GM21360 (cell line): ENCODE measurements around the gene WFDC10A.
"Not testable (repeated sequence)": the region's sequence is repeated elsewhere in the genome, so short reads cannot be mapped to it uniquely, and the experiment has no call there.

Source experiments
- ATAC-seq: cut with Tn5 transposase; IDR thresholded peaks from one replicate; pipeline ENCODE4 v1.9.1; 2021; ENCODE audit warnings: mild to moderate bottlenecking, moderate library complexity; ENCODE audit not compliant: unreplicated experiment

Gene WFDC10A

DNA sequence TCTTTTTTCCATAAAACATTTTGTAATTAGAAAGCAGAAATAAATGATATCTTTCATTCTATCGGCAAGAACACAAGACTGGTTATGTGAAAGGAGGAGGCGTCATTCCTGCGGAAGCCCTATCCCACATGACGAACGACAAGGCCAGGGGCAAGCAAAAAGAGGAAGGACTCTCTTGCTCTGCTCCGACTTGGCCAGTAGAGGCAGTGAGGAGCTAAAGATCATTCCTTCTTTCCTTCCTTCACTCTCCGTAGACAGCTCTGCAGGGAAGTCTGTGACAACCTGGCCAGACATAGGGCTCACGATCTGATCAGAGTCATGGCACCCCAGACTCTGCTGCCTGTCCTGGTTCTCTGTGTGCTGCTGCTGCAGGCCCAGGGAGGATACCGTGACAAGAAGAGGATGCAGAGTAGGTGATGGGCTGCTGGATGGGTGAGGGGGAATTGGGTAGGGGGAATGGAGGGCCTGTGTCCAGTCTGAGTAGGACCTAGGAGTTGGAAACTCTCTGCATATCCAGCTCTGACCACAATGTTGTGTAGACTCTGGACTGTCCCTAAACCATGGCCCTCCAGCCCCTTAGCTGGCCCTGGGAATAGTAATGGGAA, at the start of gene WFDC10A:
Gene WFDC10A (plus strand): TSS at position 244 of the 605 bp plus-strand sequence. CDS start 75 bp downstream, at position 319.
- ATAC-seq: no peak

DNA sequence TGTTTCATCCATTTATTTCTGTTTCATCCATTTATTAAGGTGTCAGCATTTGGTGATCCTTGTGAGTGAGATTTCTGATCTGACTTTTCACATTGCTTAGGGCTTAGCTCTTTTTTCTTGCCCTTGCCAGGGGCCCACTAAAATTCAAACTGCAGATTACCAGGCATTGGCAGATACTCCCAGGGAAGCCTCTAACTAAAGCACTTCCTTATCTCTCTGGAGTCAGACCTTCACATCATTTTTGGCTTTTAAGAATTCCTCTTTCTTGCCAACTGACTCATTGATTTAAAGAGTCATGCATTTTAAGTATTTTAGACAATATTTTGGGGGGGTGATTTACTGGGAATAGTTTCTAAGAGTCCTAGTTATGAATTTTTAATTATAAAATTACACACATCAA, 47.8 kb upstream of the WFDC10A start:
- ATAC-seq: no peak

DNA sequence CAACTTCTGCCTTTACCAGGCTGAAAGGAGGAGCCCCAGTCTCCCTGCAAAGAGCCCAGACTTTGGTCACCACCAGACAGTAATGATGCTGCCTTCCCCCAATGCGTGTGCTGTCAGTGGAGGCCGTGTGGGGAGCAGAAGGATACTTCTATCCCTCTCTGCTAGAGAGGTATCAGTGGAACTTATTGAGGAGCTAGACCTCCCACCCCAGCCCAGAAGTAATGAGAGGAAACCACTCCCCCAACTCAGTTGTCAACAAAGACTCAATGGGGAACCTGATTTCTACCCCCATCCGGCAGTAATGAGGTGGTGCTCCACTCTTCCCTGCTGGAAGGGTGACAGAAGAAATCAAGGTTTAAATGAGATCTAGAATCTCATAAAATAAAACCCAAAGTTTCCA, 46.0 kb upstream of the WFDC10A start:
- no peak for ATAC-seq

DNA sequence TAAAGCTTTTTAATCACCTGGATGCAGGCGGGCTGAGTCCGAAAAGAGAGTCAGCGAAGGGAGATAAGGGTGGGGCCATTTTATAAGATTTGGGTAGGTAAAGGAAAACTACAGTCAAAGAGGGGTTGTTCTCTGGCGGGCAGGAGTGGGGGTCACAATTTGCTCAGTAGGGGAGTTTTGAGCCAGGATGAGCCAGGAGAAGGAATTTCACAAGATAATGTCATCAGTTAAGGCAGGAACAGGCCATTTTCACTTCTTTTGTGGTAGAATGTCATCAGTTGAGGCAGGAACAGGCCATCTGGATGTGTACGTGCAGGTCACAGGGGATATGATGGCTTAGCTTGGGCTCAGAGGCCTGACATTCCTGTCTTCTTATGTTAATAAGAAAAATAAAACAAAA, 45.2 kb upstream of the WFDC10A start:
- not testable (repeated sequence) for ATAC-seq

DNA sequence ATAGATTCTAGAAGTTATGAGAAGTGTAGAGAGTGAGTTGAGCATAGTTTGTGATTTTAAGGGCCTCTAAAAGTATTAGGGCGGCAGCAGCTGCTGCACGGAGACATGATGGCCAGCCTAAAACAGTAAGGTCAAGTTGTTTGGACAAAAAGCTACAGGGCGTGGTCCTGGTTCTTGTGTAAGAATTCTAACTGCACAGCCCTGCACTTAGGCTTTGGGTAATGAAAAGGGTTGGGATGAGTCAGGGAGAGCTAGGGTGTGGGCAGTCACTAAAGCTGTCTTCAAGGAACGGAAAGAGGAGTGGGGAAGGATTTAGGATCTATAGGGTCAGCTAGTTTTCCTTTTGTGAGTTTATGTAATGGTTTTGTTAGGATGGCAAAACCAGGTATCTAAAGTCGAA, 43.6 kb upstream of the WFDC10A start:
- ATAC-seq: not testable (repeated sequence)

DNA sequence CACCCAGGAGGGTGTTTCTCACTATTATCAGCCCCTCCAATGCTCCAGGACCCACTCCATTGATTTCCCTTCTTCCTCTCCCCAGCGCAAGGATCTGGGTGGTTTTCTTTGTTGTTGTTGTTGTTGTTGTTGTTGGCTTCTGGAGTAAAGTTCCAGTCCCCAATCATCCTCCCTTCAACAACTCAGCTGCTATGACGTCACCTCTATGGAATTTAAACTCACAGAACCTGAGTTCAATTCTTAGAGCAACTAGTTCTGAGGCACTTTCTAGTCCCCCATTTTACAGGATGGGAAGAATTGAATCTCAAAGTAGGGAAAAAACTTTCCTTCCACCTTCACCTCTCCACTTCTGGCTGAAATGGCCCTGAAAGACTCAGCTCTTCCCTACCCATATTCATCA, 40.7 kb upstream of the WFDC10A start:
- ATAC-seq: no peak

DNA sequence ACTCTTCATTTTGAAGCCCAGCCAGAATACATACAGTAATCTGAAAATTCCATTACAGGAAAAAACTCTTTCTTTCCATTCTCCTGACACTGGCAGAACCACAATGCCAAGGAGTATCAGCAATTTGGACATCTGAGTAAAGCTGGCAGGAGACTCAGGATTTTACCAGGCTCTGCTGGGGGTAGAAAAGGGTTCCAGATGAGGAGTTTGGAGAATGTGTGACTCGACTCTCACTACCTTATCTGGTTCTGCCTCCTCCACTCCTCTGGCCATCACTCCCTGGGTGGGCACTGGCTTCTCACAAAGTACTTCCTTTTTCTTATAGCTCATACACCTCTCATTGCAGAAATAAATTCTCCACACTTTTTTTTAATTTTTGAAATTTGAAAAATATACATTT, 39.8 kb upstream of the WFDC10A start:
- no peak for ATAC-seq

DNA sequence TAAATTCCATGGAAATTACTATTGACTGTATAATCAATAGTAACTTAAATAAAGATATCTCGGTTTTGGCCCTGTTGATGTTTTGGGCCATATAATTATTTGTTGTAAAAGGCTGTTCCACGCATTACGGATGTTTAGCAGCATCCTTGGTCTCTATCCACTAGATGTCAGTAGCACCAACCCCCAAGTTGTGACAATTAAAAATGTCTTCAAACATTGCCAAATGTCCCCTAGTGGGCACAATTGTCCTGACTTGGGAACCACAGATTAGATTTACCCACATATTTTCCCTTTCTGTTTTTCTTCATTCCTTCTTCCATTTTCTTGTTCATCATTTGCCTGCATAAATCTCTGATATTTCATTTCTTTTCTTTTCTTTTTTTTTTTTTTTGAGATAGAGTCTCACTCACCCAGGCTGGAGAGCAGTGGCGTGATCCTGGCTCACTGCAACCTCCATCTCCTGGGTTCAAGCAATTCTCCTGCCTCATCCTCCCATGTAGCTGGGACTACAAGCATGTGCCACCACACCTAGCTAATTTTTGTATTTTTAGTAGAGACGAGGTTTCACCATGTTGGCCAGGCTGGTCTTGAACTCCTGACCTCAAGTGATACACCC, 36.9 kb upstream of the WFDC10A start:
- no peak for ATAC-seq

DNA sequence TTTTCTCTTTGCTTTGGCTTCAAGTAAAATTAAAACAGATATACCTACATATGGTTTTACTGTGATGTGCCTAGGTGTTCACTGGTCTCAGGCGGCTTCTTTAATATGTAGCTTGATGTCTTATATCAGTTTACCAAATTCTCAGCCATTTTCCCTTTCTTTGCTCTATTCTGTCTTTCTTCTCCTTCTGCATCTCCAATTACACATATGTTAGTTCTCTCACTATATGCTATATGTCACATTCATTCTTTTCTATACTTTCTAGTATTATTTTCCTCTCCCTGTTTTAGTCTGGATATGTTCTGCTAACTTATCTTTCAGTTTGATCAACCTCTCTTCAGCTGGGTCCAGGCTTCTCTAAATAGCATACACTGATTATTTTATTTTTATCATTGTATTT, 36.0 kb upstream of the WFDC10A start:
- ATAC-seq: no peak

DNA sequence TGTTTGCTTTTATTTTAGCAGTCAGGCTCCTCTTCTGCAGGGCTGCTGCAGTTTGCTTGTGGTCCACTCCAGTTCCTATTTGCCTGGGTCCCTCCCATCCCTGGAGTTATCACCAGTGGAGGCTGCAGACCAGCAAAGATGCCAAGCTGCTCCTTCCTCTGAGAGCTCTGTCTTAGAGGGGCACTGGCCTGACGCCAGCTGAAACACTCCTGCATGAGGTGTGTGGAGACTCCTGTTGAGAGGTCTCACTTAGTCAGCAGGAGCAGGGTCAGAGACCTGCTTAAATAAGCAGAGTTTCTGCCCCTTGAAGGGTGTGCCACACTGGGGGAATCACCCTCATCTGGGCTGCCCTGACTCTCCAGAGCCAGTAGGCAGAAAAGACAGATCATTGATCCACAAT, 34.3 kb upstream of the WFDC10A start:
- no peak for ATAC-seq

DNA sequence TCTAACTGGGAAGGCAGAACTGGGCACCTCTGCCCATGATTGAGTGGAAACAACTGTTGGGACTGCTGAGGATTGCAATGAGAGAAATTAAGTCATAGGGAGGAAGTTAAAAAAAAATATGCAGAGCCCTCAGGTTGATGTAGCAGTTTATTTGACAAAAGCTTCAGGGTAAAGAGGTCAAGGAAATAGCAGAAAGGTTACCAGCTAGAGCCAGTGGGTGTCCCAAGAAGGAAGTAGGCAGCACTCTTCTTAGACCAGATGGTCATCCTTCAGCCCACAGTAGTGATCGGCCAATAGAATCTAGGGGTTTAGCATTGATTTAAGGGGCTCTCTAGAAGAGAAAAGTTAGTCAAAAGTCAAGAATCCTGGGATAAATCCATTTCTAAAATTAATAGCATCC, 21.7 kb upstream of the WFDC10A start:
- ATAC-seq: no peak

DNA sequence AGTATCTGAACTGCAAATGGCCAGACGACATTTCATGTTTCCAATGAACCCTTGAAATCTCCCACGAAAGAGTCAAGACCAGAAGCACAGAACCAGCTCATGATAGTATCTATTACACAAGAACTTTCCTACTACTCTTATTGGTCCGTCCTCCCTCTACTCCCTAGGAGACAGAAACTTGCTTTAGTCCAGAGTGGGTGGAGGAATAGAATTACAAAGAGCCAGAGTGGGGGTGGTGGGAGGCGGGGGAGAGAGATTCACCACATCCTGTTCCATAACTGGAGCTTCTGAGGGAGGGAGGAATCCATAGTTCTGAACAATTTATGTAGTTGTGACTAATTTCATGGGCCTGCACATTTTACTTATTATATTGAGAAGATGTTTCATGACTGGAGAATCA, 18.5 kb upstream of the WFDC10A start:
- no peak for ATAC-seq

DNA sequence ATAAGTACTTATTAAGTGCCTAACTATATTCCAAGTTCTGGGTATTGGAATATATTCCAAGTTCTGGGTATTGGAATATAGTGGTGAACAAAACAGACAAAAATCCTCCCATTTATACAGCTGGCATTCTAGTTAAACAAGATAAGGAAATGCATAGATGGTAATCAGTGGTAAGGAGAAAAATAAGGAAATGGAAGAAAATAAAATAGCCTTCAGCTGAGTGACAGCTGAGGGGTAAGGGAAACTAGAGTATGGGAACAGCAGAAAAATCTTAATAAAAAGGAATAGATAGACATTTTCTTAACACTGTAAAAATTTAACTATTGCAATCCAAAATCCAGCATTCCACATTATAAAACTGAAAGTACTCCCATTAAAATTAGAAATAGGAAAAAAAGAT, 17.2 kb upstream of the WFDC10A start:
- ATAC-seq: no peak

DNA sequence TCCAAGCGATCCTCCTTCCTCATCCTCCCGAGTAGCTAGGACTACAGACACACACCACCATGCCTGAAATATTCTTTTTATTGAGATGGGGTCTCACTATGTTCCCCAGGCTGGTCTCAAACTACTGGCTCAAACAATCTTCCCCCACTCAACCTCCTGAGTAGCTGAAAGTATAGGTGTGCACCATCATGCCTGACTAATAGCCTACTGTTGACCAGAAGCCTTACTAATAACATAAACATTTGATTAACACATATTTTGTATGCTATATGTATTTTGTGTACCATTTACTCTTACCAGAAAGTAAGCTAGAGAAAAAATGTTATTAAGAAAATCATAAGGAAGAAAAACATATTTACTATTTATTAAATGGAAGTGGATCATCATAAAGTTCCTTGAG, 11.9 kb upstream of the WFDC10A start:
- no peak for ATAC-seq

DNA sequence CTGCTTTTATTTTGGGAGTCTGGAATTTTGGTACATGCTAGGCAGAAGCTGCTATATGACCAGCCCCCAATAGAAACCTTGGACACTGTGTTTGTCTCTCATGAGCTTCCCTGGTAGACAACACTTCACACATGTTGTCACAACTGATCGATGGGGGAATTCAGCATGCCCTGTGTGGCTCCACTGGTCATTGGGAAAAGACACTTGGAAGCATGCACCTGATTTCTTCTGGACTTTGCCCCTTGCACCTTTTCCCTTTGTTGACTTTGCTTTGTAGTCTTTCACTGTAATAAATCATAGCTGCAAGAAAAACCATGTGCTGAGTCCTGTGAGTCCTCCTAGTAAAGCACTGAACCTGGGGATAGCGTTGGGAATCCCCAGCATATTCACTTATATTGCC, 7.9 kb upstream of the WFDC10A start:
- no peak for ATAC-seq

DNA sequence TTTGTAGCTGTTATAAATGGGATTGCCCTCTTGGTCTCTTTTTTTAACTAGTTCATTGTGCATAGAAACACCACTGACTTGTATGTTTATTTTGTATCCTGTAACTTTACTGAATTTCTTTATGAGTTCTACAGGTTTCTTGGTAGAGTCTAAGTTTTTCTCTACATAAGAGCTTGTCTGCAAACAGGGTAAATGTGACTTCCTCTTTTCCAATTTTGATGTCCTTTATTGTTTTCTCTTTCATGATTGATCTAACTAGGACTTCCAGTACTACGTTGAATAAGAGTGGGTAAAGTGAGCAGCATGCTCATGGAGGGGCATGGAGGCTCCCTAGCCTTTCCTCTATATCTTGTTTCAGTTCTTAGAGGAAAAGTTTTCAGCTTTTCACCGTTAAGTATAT, 3.0 kb upstream of the WFDC10A start:
- no peak for ATAC-seq

DNA sequence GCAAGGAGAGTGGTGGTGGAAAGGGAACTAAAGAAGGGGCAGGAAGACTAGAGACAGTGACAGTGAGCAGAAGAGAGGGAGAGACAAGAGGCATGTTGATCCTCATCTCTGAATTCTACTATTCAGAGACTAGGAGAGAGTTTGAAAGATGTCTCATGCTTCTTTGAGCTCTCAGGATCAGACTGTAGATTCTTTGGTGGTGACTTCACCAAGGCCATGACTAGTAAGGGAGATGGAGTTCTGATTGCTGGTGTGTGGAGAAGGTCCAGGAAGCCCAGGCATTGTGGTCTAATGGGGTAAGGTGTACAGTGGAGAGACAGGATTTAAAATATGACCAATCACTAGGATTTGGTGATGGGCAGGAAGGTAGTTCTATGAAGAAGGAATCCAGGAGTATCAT, 832 bp downstream of the WFDC10A start:
- ATAC-seq: no peak

DNA sequence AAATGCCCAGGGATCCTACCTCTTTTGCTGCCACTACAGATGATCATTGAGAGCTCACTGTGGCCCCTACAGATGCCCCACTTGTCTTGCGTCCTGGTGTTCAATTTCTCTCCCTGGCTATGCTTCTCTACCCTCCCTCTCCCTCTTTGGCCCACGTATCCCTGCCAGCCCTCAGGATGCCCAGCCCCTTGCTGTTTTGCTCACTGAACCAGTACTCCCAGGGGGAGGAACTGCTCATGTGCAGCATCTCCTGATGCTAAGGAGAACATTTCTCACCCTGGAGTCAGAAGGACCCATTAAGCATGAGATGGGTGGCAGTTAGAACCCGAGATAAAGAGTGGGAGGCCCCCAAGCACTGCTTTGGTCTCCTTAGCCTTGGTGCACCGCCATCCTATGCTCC, 1.6 kb downstream of the WFDC10A start, which contains the start of gene WFDC9:
Gene WFDC9 (minus strand): TSS at position 101 of the 400 bp plus-strand sequence. CDS start 21,103 bp downstream, outside the sequence.
- no peak for ATAC-seq

DNA sequence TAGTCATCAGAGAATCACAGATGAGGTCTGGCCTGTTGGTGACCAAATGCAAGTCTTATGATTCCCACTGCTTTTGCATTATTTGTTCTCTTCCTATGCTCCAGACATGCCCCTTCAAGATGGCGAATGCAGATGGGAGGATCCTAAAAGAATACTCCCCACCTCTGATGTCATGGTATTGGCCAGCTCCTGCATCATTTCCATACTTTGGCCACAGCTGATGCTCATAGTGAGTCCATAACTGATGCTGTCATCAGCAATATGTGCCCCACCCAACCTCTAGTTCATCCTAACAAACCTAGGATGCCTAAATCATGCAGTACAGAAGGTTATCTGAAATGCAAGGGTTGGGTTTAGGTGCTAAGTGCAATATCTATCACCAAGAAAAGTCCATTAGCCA, 7.0 kb downstream of the WFDC10A start:
- ATAC-seq: no peak

DNA sequence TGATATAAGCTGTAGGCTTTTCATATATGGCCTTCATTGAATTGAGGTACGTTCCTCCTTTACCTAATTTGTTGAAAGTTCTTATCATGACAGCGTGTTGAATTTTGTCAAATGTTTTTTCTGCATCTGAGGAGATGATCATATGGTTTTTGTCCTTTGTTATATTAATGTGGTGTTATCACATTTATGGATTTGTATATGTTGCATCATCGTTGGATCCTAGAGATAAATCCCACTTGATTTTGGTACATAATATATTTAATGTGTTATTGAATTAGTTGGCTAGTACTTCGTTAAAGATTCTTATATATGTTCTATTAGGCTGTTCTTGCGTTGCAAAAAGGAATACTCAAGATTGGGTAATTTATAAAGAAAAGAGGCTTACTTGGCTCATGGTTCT, 10.1 kb downstream of the WFDC10A start:
- no peak for ATAC-seq

DNA sequence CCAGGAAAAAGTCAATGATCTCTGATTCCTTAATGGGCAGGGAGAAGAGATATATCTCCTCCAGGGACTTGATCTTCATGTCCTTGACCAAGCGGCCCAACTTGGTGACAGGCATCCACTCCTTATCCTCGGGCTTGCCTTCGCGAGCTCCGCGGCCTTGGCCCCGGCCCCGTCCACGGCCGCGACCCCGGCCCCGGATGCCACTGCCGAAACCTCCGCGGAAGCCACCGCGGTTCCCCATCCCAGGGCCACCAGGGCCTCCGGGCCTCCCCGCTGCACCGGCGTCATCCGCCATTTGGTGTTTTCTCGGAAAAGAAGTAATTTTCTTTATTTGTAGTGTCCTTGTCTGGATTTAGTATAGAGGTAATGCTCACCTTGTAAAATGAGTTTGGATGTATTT, 11.5 kb downstream of the WFDC10A start:
- ATAC-seq: not testable (repeated sequence)

DNA sequence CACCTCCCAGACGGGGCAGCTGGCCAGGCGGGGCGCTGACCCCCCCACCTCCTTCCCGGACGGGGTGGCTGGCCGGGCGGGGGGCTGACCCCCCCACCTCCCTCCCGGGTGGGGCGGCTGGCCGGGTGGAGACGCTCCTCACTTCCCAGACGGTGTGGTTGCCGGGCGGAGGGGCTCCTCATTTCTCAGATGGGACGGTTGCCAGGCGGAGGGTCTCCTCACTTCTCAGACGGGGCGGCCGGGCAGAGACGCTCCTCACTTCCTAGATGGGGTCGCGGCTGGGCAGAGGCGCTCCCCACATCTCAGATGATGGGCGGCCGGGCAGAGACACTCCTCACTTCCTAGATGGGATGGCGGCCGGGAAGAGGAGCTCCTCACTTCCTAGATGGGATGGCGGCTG, 16.3 kb downstream of the WFDC10A start:
- ATAC-seq: not testable (repeated sequence)

DNA sequence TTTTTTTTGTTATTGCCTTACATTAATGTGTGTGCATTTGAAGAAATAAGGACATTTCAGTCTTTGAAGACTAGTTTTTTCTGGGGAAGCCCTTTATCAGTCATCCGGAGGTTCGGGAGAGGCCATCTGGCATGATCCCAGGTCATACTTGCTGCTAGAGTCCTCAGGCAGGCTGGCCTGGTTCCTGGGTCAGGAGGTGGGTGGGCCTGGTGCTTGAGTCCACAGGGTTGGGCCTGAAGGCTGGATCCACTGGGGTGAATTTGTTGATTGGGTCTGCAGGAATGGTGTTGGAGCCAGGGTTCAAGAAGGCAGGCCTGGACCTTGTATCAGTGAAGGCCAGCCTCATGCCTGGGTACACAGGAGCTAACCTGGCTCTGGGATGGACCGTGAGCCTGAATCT, 17.3 kb downstream of the WFDC10A start:
- no peak for ATAC-seq
